Ishikawa (cell line): ENCODE results near the gene MEF2A.

Experiments
- CEBPB ChIP-seq: IDR thresholded peaks from 2 replicates; pipeline ENCODE4 v1.6.1; 2012
- CREB1 ChIP-seq: IDR thresholded peaks from 2 replicates; pipeline ENCODE4 v1.6.1; 2012; ENCODE audit warnings: low read depth
- EGR1 ChIP-seq: IDR thresholded peaks from 2 replicates; pipeline ENCODE4 v1.6.1; 2012
- EP300 ChIP-seq: IDR thresholded peaks from 2 replicates; pipeline ENCODE4 v1.6.1; 2012; ENCODE audit warnings: borderline replicate concordance
- FOXM1 ChIP-seq: IDR thresholded peaks from 2 replicates; pipeline ENCODE4 v1.6.1; 2012; ENCODE audit warnings: low read depth, borderline replicate concordance
- NFIC ChIP-seq: IDR thresholded peaks from 2 replicates; pipeline ENCODE4 v1.6.1; 2012
- RAD21 ChIP-seq: IDR thresholded peaks from 2 replicates; pipeline ENCODE4 v1.6.1; 2012; ENCODE audit warnings: low read depth
- TAF1 ChIP-seq: IDR thresholded peaks from 2 replicates; pipeline ENCODE4 v1.6.1; 2012; ENCODE audit warnings: low read depth, mild to moderate bottlenecking
- TCF12 ChIP-seq: IDR thresholded peaks from 2 replicates; pipeline ENCODE4 v1.6.1; 2012; ENCODE audit warnings: low read depth
- TEAD4 ChIP-seq: IDR thresholded peaks from 2 replicates; pipeline ENCODE4 v1.6.1; 2012
- USF1 ChIP-seq: IDR thresholded peaks from 2 replicates; pipeline ENCODE4 v1.6.1; 2012
- YY1 ChIP-seq: IDR thresholded peaks from 2 replicates; pipeline ENCODE4 v1.6.1; 2012; ENCODE audit warnings: low read depth
- ZBTB7A ChIP-seq: IDR thresholded peaks from 2 replicates; pipeline ENCODE4 v1.6.1; 2012; ENCODE audit warnings: low read depth
- TF ChIP-seq, protein P1 (sequence below): IDR thresholded peaks from 2 replicates; pipeline ENCODE4 v1.6.1; 2012; ENCODE audit warnings: low read depth, mild to moderate bottlenecking
- TF ChIP-seq, protein P2 (sequence below): IDR thresholded peaks from 2 replicates; pipeline ENCODE4 v1.6.1; 2012

MEF2A gene

DNA sequence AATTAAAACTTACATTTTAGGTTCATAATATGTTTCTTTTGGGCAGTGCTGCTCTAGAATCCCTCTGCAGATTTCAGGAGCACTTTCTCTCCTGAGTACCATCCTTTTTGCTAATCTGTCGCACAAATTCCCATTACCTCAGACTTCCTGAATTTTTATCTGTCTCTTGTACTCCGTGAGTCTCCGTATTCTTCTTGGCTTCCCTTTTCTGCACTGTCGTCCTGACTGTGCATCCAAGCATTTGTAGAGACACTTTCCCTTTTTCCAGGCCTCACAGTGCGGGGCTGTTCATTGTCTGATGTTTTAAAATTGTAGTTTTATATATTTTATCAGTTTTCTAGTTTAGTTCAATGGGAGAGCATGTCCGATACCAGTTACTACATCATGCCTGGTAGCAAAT lies 27.3 kb downstream of the MEF2A start:
- TF ChIP-seq TCF12: no peak
- TF ChIP-seq, protein P1, sequence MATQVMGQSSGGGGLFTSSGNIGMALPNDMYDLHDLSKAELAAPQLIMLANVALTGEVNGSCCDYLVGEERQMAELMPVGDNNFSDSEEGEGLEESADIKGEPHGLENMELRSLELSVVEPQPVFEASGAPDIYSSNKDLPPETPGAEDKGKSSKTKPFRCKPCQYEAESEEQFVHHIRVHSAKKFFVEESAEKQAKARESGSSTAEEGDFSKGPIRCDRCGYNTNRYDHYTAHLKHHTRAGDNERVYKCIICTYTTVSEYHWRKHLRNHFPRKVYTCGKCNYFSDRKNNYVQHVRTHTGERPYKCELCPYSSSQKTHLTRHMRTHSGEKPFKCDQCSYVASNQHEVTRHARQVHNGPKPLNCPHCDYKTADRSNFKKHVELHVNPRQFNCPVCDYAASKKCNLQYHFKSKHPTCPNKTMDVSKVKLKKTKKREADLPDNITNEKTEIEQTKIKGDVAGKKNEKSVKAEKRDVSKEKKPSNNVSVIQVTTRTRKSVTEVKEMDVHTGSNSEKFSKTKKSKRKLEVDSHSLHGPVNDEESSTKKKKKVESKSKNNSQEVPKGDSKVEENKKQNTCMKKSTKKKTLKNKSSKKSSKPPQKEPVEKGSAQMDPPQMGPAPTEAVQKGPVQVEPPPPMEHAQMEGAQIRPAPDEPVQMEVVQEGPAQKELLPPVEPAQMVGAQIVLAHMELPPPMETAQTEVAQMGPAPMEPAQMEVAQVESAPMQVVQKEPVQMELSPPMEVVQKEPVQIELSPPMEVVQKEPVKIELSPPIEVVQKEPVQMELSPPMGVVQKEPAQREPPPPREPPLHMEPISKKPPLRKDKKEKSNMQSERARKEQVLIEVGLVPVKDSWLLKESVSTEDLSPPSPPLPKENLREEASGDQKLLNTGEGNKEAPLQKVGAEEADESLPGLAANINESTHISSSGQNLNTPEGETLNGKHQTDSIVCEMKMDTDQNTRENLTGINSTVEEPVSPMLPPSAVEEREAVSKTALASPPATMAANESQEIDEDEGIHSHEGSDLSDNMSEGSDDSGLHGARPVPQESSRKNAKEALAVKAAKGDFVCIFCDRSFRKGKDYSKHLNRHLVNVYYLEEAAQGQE: no peak
- TF ChIP-seq EP300: no peak
- no peak for TF ChIP-seq TAF1
- TF ChIP-seq RAD21: no peak
- no peak for TF ChIP-seq FOXM1
- TF ChIP-seq TEAD4: no peak

DNA sequence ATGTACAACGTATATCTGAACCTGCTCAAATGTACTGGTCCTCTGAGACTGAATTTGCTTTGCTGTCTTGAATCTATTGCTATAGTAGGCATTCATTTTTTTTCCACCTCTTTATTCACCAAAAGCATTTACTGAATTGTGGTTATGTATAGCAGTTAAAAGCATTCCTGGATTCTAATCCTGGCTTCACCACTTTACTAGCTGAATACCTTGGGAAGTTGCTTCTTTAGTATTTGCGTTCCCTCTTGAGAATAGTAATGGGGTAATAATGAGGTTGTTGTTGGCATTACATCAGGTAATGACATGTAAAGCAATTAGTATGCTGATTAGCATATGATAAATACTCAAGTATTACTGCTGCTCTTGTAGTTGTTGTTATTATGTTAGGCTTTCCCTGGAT lies 29.1 kb downstream of the MEF2A start:
- TF ChIP-seq TEAD4 (no peak), RAD21 (no peak), NFIC (no peak), TCF12 (no peak), CREB1 (no peak), ZBTB7A (no peak), EGR1 (no peak), FOXM1 (no peak), USF1 (no peak), YY1 (no peak), CEBPB (no peak), EP300 (no peak), TAF1 (no peak)
- TF ChIP-seq, protein P2, sequence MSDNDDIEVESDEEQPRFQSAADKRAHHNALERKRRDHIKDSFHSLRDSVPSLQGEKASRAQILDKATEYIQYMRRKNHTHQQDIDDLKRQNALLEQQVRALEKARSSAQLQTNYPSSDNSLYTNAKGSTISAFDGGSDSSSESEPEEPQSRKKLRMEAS: no peak
- TF ChIP-seq, protein P1: no peak

DNA sequence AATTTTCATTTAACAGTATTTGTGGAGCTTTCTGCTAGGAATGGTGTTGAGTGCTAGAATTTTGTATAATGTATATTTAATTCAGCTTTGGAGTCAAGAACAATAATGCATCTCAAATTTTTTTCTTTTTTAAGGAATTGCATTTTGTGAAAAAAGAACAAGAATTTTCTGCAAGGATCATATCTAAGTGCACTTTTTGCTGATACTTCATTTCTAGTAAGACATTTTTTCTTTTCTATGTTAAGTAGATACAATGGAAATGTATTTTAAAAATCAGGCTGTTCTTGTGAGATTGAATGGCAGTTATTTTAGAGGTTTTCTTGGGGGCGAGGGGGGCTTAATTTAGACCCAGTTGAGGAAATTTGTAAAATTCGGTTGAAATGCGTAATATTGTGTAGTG lies 32.5 kb downstream of the MEF2A start:
- no peak for TF ChIP-seq CEBPB
- TF ChIP-seq EP300: no peak
- TF ChIP-seq RAD21: no peak
- no peak for TF ChIP-seq ZBTB7A
- TF ChIP-seq FOXM1: no peak
- TF ChIP-seq NFIC: no peak
- TF ChIP-seq, protein P2: no peak
- no peak for TF ChIP-seq CREB1
- TF ChIP-seq EGR1: no peak
- no peak for TF ChIP-seq TAF1
- no peak for TF ChIP-seq USF1
- no peak for TF ChIP-seq TCF12

- TF ChIP-seq, protein P1: no peak
- TF ChIP-seq EGR1 (no peak), EP300 (no peak), TEAD4 (no peak), FOXM1 (no peak), USF1 (no peak), ZBTB7A (no peak), TAF1 (no peak), TCF12 (no peak), CEBPB (no peak), YY1 (no peak), NFIC (no peak), CREB1 (no peak), RAD21 (no peak)
- TF ChIP-seq, protein P2: no peak
Observed at GRCh38 chr15:99603828-99604227, 38.0 kb downstream of the MEF2A start.
